ENCODE results near the gene PGF. TPM values are rescaled to one million over a fixed set of nuclear protein-coding genes. Genes with fewer than 3 reads are reported as not detected.
A peak's percentile ranks its signal among the peaks of the same experiment; 100 is the strongest.

The PGF gene
- total RNA-seq, 2 donors from 2014 or later, result not detected

- H3K27ac Mint-ChIP-seq, result peak overlapping the region in 1 of 2 donors; percentile 54
- H3K9me3 Mint-ChIP-seq, result no peaks in the 10 kb centered on the region
- H3K27me3 Mint-ChIP-seq, result no peaks in the 10 kb centered on the region
- DNase-seq (ENCODE audit: low spot score) (no peak), ATAC-seq (no peak)
- peaks cover 0 to 6% of the 10 kb centered on the region in 2 donors for H3K4me1 Mint-ChIP-seq (ENCODE audit: low read depth in 2 of 2)
- no peaks in the 10 kb centered on the region for H3K36me3 Mint-ChIP-seq
- no peak overlapping the region for H3K4me3 Mint-ChIP-seq
Measured at GRCh38 chr14:74974364-74975058, 19.1 kb upstream of the PGF start.

- peak overlapping the region in 1 of 2 donors; percentile 54 for H3K27ac Mint-ChIP-seq
- H3K36me3 Mint-ChIP-seq, result no peaks in the 10 kb centered on the region
- no peaks in the 10 kb centered on the region for H3K27me3 Mint-ChIP-seq
- no peak for ATAC-seq
- H3K9me3 Mint-ChIP-seq, result no peaks in the 10 kb centered on the region
- no peak for DNase-seq (ENCODE audit: low spot score)
- H3K4me3 Mint-ChIP-seq, result no peak overlapping the region
- H3K4me1 Mint-ChIP-seq (ENCODE audit: low read depth in 2 of 2), result peaks cover 0 to 6% of the 10 kb centered on the region in 2 donors
Measured at GRCh38 chr14:74973905-74974363, 18.5 kb upstream of the PGF start.

GRCh38 chr14:74973003-74973653, 17.7 kb upstream of the PGF start:
- no peak overlapping the region for H3K27ac Mint-ChIP-seq

GRCh38 chr14:74968811-74969210, 13.4 kb upstream of the PGF start:
- DNase-seq (ENCODE audit: low spot score) (no peak), ATAC-seq (no peak)
- H3K9me3 Mint-ChIP-seq, result no peaks in the 10 kb centered on the region
- H3K27ac Mint-ChIP-seq, result no peak overlapping the region
- H3K27me3 Mint-ChIP-seq, result peaks cover 4% of the 10 kb centered on the region in 2 donors
- H3K4me3 Mint-ChIP-seq, result no peak overlapping the region
- peaks cover 0 to 1% of the 10 kb centered on the region in 2 donors for H3K4me1 Mint-ChIP-seq (ENCODE audit: low read depth in 2 of 2)
- no peaks in the 10 kb centered on the region for H3K36me3 Mint-ChIP-seq

More at GRCh38 chr14:74973003-74973653, 17.7 kb upstream of the PGF start:
- H3K4me1 Mint-ChIP-seq (ENCODE audit: low read depth in 2 of 2), result peaks cover 0 to 6% of the 10 kb centered on the region in 2 donors
- no peaks in the 10 kb centered on the region for H3K36me3 Mint-ChIP-seq
- H3K4me3 Mint-ChIP-seq, result no peak overlapping the region
- ATAC-seq, result peak; percentile 85 to 87
- DNase-seq (ENCODE audit: low spot score), result no peak
- no peaks in the 10 kb centered on the region for H3K27me3 Mint-ChIP-seq
- H3K9me3 Mint-ChIP-seq, result no peaks in the 10 kb centered on the region

- ATAC-seq (no peak), DNase-seq (ENCODE audit: low spot score) (no peak)
- H3K27ac Mint-ChIP-seq, result no peak overlapping the region
- peaks cover 8 to 12% of the 10 kb centered on the region in 2 donors for H3K27me3 Mint-ChIP-seq
- no peaks in the 10 kb centered on the region for H3K9me3 Mint-ChIP-seq
- peaks cover 0 to 4% of the 10 kb centered on the region in 2 donors for H3K4me1 Mint-ChIP-seq (ENCODE audit: low read depth in 2 of 2)
- no peaks in the 10 kb centered on the region for H3K36me3 Mint-ChIP-seq
- H3K4me3 Mint-ChIP-seq, result no peak overlapping the region
Measured at GRCh38 chr14:74965486-74966153, 10.2 kb upstream of the PGF start.

GRCh38 chr14:74964787-74965485, 9.5 kb upstream of the PGF start:
- DNase-seq (ENCODE audit: low spot score) (no peak), ATAC-seq (no peak)
- H3K4me1 Mint-ChIP-seq (ENCODE audit: low read depth in 2 of 2), result peaks cover 0 to 4% of the 10 kb centered on the region in 2 donors
- H3K4me3 Mint-ChIP-seq, result no peak overlapping the region
- H3K27me3 Mint-ChIP-seq, result peaks cover 8 to 12% of the 10 kb centered on the region in 2 donors
- H3K27ac Mint-ChIP-seq, result no peak overlapping the region
- H3K9me3 Mint-ChIP-seq, result no peaks in the 10 kb centered on the region
- no peaks in the 10 kb centered on the region for H3K36me3 Mint-ChIP-seq

GRCh38 chr14:74963705-74964271, 8.4 kb upstream of the PGF start:
- H3K27me3 Mint-ChIP-seq, result peaks cover 8 to 12% of the 10 kb centered on the region in 2 donors
- no peaks in the 10 kb centered on the region for H3K9me3 Mint-ChIP-seq
- H3K27ac Mint-ChIP-seq, result no peak overlapping the region
- ATAC-seq (no peak), DNase-seq (ENCODE audit: low spot score) (no peak)
- H3K36me3 Mint-ChIP-seq, result no peaks in the 10 kb centered on the region
- peaks cover 0 to 4% of the 10 kb centered on the region in 2 donors for H3K4me1 Mint-ChIP-seq (ENCODE audit: low read depth in 2 of 2)
- no peak overlapping the region for H3K4me3 Mint-ChIP-seq

- H3K27ac Mint-ChIP-seq, result no peak overlapping the region
Measured at GRCh38 chr14:74963178-74963704, 7.8 kb upstream of the PGF start.

GRCh38 chr14:74962493-74962892, 7.1 kb upstream of the PGF start:
- Mint-ChIP-seq H3K36me3 (no peaks in the 10 kb centered on the region), H3K27ac (no peak overlapping the region), H3K4me1 (ENCODE audit: low read depth in 2 of 2) (peaks cover 0 to 4% of the 10 kb centered on the region in 2 donors), H3K27me3 (peaks cover 8 to 12% of the 10 kb centered on the region in 2 donors), H3K4me3 (no peak overlapping the region), H3K9me3 (no peaks in the 10 kb centered on the region)
- DNase-seq (ENCODE audit: low spot score) (no peak), ATAC-seq (no peak)

More at GRCh38 chr14:74963178-74963704, 7.8 kb upstream of the PGF start:
- peaks cover 0 to 4% of the 10 kb centered on the region in 2 donors for H3K4me1 Mint-ChIP-seq (ENCODE audit: low read depth in 2 of 2)
- H3K9me3 Mint-ChIP-seq, result no peaks in the 10 kb centered on the region
- H3K27me3 Mint-ChIP-seq, result peaks cover 8 to 12% of the 10 kb centered on the region in 2 donors
- no peaks in the 10 kb centered on the region for H3K36me3 Mint-ChIP-seq
- DNase-seq (ENCODE audit: low spot score) (no peak), ATAC-seq (no peak)
- H3K4me3 Mint-ChIP-seq, result no peak overlapping the region

GRCh38 chr14:74962046-74962445, 6.6 kb upstream of the PGF start:
- Mint-ChIP-seq H3K27ac (no peak overlapping the region), H3K27me3 (peaks cover 8 to 12% of the 10 kb centered on the region in 2 donors), H3K4me3 (no peak overlapping the region), H3K4me1 (ENCODE audit: low read depth in 2 of 2) (peaks cover 0 to 4% of the 10 kb centered on the region in 2 donors), H3K36me3 (no peaks in the 10 kb centered on the region), H3K9me3 (no peaks in the 10 kb centered on the region)
- no peak for DNase-seq (ENCODE audit: low spot score)
- no peak for ATAC-seq

- ATAC-seq (no peak), DNase-seq (ENCODE audit: low spot score) (no peak)
- Mint-ChIP-seq H3K4me3 (no peak overlapping the region), H3K4me1 (ENCODE audit: low read depth in 2 of 2) (peaks cover 0 to 4% of the 10 kb centered on the region in 2 donors), H3K27ac (no peak overlapping the region), H3K27me3 (peaks cover 10 to 16% of the 10 kb centered on the region in 2 donors), H3K36me3 (no peaks in the 10 kb centered on the region), H3K9me3 (no peaks in the 10 kb centered on the region)
Measured at GRCh38 chr14:74961238-74961911, 6.0 kb upstream of the PGF start.

GRCh38 chr14:74960736-74961135, 5.3 kb upstream of the PGF start:
- Mint-ChIP-seq H3K4me3 (no peak overlapping the region), H3K9me3 (no peaks in the 10 kb centered on the region), H3K27me3 (peaks cover 11 to 19% of the 10 kb centered on the region in 2 donors), H3K36me3 (no peaks in the 10 kb centered on the region), H3K27ac (no peak overlapping the region), H3K4me1 (ENCODE audit: low read depth in 2 of 2) (peaks cover 0 to 4% of the 10 kb centered on the region in 2 donors)
- DNase-seq (ENCODE audit: low spot score), result no peak
- no peak for ATAC-seq
